ENCODE results near the gene NR6A1.
"Not testable (repeated sequence)": the region's sequence is repeated elsewhere in the genome, so short reads cannot be mapped to it uniquely, and the experiment has no call there.

NR6A1 gene

GRCh38 chr9:124776618-124776953 is 5.5 kb upstream of the NR6A1 start:
- peak overlapping the region; percentile 53 for H3K4me3 ChIP-seq (ENCODE audit: low read length)
- no peak for DNase-seq (ENCODE audit: low read depth)
- TF ChIP-seq CTCF (conservative IDR thresholded peaks at IDR 0.05; ENCODE audit: low read length), result no peak

GRCh38 chr9:124774129-124774978 is 3.2 kb upstream of the NR6A1 start:
- DNase-seq (ENCODE audit: low read depth), result peak; percentile 65
- TF ChIP-seq CTCF (conservative IDR thresholded peaks at IDR 0.05; ENCODE audit: low read length), result peak; percentile 82
- H3K4me3 ChIP-seq (ENCODE audit: low read length), result no peak overlapping the region

GRCh38 chr9:124773473-124774128 is 2.5 kb upstream of the NR6A1 start:
- no peak for TF ChIP-seq CTCF (conservative IDR thresholded peaks at IDR 0.05; ENCODE audit: low read length)
- H3K4me3 ChIP-seq (ENCODE audit: low read length), result no peak overlapping the region
- DNase-seq (ENCODE audit: low read depth), result no peak

- H3K4me3 ChIP-seq (ENCODE audit: low read length); DNase-seq (ENCODE audit: low read depth): not testable (repeated sequence)
Measured at GRCh38 chr9:124772877-124773276, 1.8 kb upstream of the NR6A1 start.

- DNase-seq (ENCODE audit: low read depth), result peak; percentile 59
- peak; percentile 80 for TF ChIP-seq CTCF (conservative IDR thresholded peaks at IDR 0.05; ENCODE audit: low read length)
- H3K4me3 ChIP-seq (ENCODE audit: low read length), result peak overlapping the region; percentile 68
Measured at GRCh38 chr9:124771867-124772679, 962 bp upstream of the NR6A1 start.

- peak overlapping the region; percentile 68 for H3K4me3 ChIP-seq (ENCODE audit: low read length)
- no peak for TF ChIP-seq CTCF (conservative IDR thresholded peaks at IDR 0.05; ENCODE audit: low read length)
- DNase-seq (ENCODE audit: low read depth), result no peak
Measured at GRCh38 chr9:124770359-124771020, 621 bp downstream of the NR6A1 start.

Data from AG10803 (cell line).